ENCODE data around the gene SMG6. TPM values are rescaled to one million over a fixed set of nuclear protein-coding genes. Genes with fewer than 3 reads are reported as not detected.
"Not testable (repeated sequence)": the region's sequence is repeated elsewhere in the genome, so short reads cannot be mapped to it uniquely, and the experiment has no call there.

Gene SMG6
- total RNA-seq, 2 donors from 2014 or later = 12.5 to 22.1 TPM

DNA sequence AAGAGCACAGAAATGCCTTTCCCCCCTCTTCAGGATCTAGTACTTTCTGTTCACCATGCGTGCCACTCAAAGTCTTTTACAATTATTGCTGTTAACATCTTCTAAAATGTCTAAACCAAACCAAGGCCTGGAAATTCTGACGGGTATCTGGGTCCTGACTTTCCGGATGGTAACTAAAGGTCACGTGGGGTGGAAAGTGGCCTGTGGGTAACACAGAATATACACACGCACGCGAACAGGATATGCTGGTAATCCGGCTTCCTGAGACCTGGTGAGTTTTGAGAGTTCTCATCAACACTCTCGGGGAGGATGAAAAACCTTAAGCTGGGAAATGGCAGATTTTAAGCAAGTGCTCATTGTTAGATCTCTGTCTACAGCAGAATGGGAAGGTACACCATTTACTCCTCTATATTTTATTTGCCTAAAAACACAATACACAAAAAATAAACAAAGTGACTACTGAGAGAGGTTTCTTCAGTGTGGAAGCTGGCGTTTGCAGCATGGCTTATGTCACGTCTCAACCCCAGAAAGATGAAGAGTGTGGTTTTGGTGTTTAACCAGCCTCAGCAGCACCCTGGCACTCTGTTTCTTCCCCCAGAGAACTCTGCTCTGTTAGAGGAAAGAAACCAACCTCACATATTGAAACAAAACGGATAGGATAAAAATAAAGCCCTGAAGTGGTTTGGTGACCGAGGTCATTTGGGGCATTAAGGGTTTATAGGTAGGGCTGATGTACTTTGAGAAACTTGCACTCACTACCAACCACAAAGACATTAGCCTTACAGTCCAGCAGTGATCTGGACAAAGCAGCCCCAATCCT lies 37.3 kb downstream of the SMG6 start:
- H3K4me3 ChIP-seq = no peak overlapping the region
- no peak overlapping the region for H3K27ac ChIP-seq
- ATAC-seq (no peak), DNase-seq (peak in 3 of 4 donors; percentile 16 to 49 (median 18))
- intact Hi-C loops (cut with DNase I) = no loop called here
- 71 to 90% methylated on average over 13 of the region's 13 CpGs for WGBS, 2 donors
- peaks cover 0 to 2% of the 10 kb centered on the region in 2 donors for H3K36me3 ChIP-seq (replicated peaks in 1 of 2; ENCODE audit: insufficient read depth in 1 of 2, low read depth in 2 of 2)
- no peaks in the 10 kb centered on the region for H3K27me3 ChIP-seq
- no peak for TF ChIP-seq POLR2A (IDR thresholded peaks at IDR 0.05)
- no peaks in the 10 kb centered on the region for H3K9me3 ChIP-seq
- H3K4me1 ChIP-seq = no peaks in the 10 kb centered on the region

DNA sequence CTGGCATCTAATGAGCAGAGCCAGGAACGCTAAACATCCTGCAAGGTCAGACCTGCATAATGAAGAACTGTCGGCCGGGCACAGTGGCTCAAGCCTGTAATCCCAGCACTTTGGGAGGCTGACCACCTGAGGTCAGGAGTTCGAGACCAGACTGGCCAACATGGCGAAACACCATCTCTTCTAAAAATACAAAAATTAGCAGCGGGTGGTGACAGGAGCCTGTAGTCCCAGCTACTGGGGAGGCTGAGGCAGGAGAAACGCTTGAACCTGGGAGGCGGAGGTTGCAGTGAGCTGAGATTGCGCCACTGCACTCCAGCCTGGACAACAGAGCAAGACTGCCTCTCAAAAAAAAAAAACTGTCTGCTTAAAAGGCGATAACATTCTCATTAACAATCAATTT lies 38.4 kb downstream of the SMG6 start:
- H3K27ac ChIP-seq; DNase-seq; H3K9me3 ChIP-seq; H3K4me3 ChIP-seq; H3K4me1 ChIP-seq; H3K36me3 ChIP-seq (replicated peaks in 1 of 2; ENCODE audit: insufficient read depth in 1 of 2, low read depth in 2 of 2); intact Hi-C loops (cut with DNase I); ATAC-seq; H3K27me3 ChIP-seq: not testable (repeated sequence)
- WGBS, 2 donors = 93% methylated on average over 8 to 10 of the region's 10 CpGs

DNA sequence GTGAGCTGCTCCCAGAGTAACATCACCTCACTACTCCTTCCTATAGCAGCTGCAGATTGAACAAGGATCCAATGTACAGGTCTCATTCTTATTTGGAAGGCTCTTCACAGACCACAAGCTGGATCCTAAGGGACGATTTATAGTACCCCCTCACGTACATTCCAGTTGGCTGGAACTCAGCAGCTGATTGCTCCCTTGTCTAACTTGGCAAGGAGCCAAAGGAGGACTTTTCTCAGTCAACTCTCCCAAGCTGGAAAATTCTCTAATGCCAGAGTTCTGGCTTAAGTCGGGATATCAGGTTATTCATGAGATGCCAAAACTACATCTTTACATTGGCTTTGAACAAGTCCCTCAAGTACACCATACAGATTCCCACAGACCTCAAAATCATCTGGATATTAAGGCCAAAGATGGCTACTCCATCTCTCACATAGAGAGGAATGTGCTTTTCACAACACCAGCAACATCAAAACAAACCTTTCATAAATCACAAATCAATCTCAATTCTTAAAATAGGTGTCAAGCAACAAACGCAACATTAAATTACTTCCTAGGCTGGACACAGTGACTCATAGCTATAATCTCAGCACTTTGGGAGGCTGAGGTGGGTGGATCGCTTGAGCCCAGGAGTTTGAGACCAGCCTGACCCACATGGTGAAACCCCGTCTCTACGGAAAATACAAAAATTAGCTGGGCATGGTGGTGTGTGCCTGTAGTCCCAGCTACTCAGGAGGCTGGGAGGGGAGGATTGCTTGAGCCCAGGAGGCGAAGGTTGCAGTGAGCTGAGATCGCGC lies 39.3 kb downstream of the SMG6 start:
- Histone ChIP-seq H3K36me3 (replicated peaks in 1 of 2; ENCODE audit: insufficient read depth in 1 of 2, low read depth in 2 of 2) (no peaks in the 10 kb centered on the region), H3K4me3 (no peak overlapping the region), H3K4me1 (no peaks in the 10 kb centered on the region), H3K27ac (no peak overlapping the region), H3K27me3 (no peaks in the 10 kb centered on the region), H3K9me3 (no peaks in the 10 kb centered on the region)
- no peak for DNase-seq
- no peak for ATAC-seq
- intact Hi-C loops (cut with DNase I) = no loop called here
- TF ChIP-seq, protein P1, sequence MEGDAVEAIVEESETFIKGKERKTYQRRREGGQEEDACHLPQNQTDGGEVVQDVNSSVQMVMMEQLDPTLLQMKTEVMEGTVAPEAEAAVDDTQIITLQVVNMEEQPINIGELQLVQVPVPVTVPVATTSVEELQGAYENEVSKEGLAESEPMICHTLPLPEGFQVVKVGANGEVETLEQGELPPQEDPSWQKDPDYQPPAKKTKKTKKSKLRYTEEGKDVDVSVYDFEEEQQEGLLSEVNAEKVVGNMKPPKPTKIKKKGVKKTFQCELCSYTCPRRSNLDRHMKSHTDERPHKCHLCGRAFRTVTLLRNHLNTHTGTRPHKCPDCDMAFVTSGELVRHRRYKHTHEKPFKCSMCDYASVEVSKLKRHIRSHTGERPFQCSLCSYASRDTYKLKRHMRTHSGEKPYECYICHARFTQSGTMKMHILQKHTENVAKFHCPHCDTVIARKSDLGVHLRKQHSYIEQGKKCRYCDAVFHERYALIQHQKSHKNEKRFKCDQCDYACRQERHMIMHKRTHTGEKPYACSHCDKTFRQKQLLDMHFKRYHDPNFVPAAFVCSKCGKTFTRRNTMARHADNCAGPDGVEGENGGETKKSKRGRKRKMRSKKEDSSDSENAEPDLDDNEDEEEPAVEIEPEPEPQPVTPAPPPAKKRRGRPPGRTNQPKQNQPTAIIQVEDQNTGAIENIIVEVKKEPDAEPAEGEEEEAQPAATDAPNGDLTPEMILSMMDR (IDR thresholded peaks at IDR 0.05) = no peak
- TF ChIP-seq POLR2A (IDR thresholded peaks at IDR 0.05) = no peak
- WGBS, 2 donors = 77 to 82% methylated on average over 10 of the region's 10 CpGs

DNA sequence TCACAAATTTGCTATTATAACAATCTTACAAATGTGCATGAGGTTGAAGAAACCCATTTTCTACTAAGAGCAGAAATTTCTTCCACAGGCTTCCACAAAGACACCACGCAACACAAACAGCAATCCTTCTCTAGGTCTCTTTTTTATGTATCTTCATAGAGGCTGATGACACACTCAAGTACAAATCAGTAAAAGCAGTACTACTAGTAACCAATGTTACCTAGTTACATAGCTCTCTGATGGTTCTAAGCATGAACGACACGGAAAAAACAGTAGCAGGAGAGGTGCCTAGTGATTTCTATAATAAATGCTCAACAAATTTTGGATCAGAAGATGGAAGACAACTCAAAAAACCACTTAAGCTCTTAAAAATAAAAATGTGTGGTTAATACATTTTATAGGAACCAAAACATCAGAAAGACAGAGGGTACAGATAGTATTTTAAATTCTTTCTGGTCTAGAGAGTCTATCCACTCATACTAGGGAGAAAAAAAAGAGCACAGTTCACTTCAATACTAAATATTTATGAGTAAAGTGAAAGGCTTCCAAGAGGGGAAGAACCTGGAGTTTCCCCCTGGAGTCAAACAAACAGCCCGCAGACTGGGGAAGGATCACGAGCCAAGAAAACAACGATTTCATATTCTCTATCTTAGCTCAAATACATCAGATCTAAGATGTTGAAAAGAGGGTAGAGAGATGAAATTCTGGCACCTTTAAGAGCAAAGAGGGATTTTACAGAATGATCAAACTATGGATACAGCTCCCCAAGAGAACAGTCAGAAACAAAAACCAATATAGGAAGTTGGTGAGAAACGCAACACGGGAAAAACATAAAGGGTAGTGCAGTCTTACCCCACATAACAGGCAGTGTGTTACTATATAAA lies 40.2 kb downstream of the SMG6 start:
- no peaks in the 10 kb centered on the region for H3K4me1 ChIP-seq
- no peak overlapping the region for H3K27ac ChIP-seq
- intact Hi-C loops (cut with DNase I) = no loop called here
- H3K4me3 ChIP-seq = no peak overlapping the region
- DNase-seq (no peak), ATAC-seq (no peak)
- WGBS, 2 donors = 73 to 76% methylated on average over 8 of the region's 8 CpGs
- H3K27me3 ChIP-seq = no peaks in the 10 kb centered on the region
- no peaks in the 10 kb centered on the region for H3K9me3 ChIP-seq
- no peaks in the 10 kb centered on the region for H3K36me3 ChIP-seq (replicated peaks in 1 of 2; ENCODE audit: insufficient read depth in 1 of 2, low read depth in 2 of 2)
- TF ChIP-seq, protein P1 (IDR thresholded peaks at IDR 0.05) = no peak
- TF ChIP-seq POLR2A (IDR thresholded peaks at IDR 0.05) = no peak

DNA sequence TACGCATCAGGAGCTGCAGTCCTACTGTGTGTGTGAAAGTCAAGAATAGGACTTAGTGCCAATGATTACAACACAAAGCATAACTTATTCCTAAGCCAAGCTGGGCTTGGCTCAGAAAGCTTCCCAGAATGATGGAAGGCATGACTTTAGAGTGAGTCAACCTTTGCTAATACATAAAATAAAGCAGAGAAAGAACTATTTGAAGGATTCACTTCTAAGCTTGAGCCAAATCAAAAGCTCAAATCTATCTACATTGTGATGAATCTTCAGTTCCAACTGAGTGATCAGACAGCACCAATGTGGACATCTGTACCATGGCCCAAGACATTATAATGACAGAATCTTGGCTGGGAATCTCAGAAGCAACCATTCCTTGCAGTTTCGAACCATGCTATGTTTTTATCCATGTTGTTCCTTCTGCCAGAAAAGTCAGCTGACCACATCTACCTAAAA lies 41.4 kb downstream of the SMG6 start:
- Histone ChIP-seq H3K36me3 (replicated peaks in 1 of 2; ENCODE audit: insufficient read depth in 1 of 2, low read depth in 2 of 2) (no peaks in the 10 kb centered on the region), H3K4me3 (no peak overlapping the region), H3K27ac (no peak overlapping the region), H3K27me3 (no peaks in the 10 kb centered on the region), H3K4me1 (no peaks in the 10 kb centered on the region), H3K9me3 (no peaks in the 10 kb centered on the region)
- DNase-seq (no peak), ATAC-seq (no peak)
- TF ChIP-seq, protein P1 (IDR thresholded peaks at IDR 0.05) = no peak
- TF ChIP-seq POLR2A (IDR thresholded peaks at IDR 0.05) = no peak
- 80 to 85% methylated on average over 2 of the region's 2 CpGs for WGBS, 2 donors
- intact Hi-C loops (cut with DNase I) = no loop called here
